Ascending aorta (tissue), 2 donors: ENCODE data around the gene TTC7B. TPM values are rescaled to one million over a fixed set of nuclear protein-coding genes. Genes with fewer than 3 reads are reported as not detected.

Source experiments
- DNase-seq, 2 donors: peaks; one replicate each; pipeline ENCODE4 v3.0.0-alpha.2; 2019; ENCODE audit warnings: low spot score in 2 of 2
- H3K27ac ChIP-seq, 2 donors: fragments of 200-600 bp; sonication (generic); one replicate each; pipeline ENCODE4 v1.5.1; 2016 to 2017; ENCODE audit warnings: mild to moderate bottlenecking in 1 of 2
- H3K27me3 ChIP-seq: fragments of 200-600 bp; sonication (generic); one replicate; pipeline ENCODE4 v1.5.1; 2017
- H3K36me3 ChIP-seq, 2 donors: fragments of 200-600 bp; sonication (generic); one replicate each; pipeline ENCODE4 v1.5.1; 2016
- H3K4me1 ChIP-seq, 2 donors: fragments of 200-600 bp; sonication (generic); one replicate each; pipeline ENCODE4 v1.5.1; 2016 to 2017; ENCODE audit warnings: mild to moderate bottlenecking in 1 of 2
- H3K4me3 ChIP-seq, 2 donors: fragments of 200-600 bp; sonication (generic); one replicate each; pipeline ENCODE4 v1.5.1; 2016 to 2017; ENCODE audit warnings: mild to moderate bottlenecking in 1 of 2
- H3K9me3 ChIP-seq, 2 donors: fragments of 200-600 bp; sonication (generic); one replicate each; pipeline ENCODE4 v1.5.1; 2016
- intact Hi-C: fragments of 100-400 bp; cut with DNase I; formaldehyde crosslinking; loops from one replicate; pipeline ENCODE4 v1.15.1; 2023
- total RNA-seq: library from RNA; depleted of rRNA; stranded (reverse); fragments of >200 nt; gene quantifications from one replicate; pipeline ENCODE4 v1.1.0, GENCODE V29; 2016
- TF ChIP-seq, protein P1 (sequence below), 3 experiments: fragments of 200-600 bp in 2 of 3; fragments of 450-650 bp in 1 of 3; sonication (generic) in 2 of 3; IDR thresholded peaks; one replicate each; pipeline ENCODE4 v1.5.1; 2016 to 2019; ENCODE audit warnings: antibody characterized with exemption in 3 of 3, mild to moderate bottlenecking in 1 of 3, moderate library complexity in 1 of 3

TTC7B gene
- total RNA-seq, 1 donor from 2014 or later = 18.5 TPM

DNA sequence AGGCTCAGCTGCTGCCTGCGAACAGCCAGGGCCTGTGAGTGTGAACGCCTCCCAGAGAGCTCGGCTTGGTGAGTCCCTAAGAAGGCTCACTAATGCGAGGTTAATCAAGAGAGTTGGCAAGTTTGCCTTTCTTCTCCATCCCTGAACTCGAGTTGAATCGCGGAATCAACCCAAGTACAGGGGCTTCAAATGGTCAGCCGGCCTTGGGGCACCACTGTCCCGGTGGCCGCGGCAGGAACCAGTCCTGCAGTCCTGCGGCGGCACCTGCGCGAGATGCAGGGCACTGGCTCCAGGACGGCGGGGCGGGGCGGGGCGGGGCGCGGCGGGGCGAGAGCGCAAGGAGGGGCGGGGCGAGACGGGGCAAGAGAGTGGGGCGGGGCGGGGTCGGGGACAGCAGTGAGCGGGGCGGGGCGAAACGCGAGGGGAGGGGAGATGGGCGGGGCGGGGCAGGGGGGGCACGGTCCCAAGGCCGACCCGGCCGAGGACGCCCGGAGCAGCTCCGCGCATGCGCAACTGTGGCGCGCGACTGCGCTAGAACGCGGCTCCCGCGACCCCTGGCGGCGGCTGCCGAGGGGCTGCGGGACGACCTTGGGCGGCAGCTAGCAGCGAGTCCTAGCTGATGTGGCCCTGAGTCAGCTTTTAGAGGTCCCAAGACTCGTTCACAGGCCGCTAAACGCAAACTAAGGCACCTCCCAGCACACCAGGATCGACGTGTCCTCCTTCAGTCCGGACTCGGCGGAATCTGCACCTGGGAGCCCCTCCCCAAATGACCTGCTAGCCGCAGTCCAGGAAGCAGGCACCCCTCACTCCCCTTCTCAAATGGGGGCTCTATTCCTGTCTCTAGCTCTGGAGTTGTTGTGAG is 58.0 kb downstream of the TTC7B start:
- TF ChIP-seq, protein P1, sequence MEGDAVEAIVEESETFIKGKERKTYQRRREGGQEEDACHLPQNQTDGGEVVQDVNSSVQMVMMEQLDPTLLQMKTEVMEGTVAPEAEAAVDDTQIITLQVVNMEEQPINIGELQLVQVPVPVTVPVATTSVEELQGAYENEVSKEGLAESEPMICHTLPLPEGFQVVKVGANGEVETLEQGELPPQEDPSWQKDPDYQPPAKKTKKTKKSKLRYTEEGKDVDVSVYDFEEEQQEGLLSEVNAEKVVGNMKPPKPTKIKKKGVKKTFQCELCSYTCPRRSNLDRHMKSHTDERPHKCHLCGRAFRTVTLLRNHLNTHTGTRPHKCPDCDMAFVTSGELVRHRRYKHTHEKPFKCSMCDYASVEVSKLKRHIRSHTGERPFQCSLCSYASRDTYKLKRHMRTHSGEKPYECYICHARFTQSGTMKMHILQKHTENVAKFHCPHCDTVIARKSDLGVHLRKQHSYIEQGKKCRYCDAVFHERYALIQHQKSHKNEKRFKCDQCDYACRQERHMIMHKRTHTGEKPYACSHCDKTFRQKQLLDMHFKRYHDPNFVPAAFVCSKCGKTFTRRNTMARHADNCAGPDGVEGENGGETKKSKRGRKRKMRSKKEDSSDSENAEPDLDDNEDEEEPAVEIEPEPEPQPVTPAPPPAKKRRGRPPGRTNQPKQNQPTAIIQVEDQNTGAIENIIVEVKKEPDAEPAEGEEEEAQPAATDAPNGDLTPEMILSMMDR (IDR thresholded peaks at IDR 0.05) = peak; percentile 87 to 96 (median 88)
- intact Hi-C loops = loop anchor here (1.0 to 10.0 kb wide), 12 partner anchors 57 to 803 kb away; partner anchors contain the start of genes EFCAB11, RPS6KA5 and TDP1
- Histone ChIP-seq H3K27me3 (no peaks in the 10 kb centered on the region), H3K9me3 (peaks cover 0 to 6% of the 10 kb centered on the region in 2 donors), H3K36me3 (no peaks in the 10 kb centered on the region), H3K4me1 (peaks cover 3 to 10% of the 10 kb centered on the region in 2 donors), H3K4me3 (peak overlapping the region; percentile 54 to 60), H3K27ac (peak overlapping the region; percentile 93 to 94)
- DNase-seq = peak; percentile 62 to 94

DNA sequence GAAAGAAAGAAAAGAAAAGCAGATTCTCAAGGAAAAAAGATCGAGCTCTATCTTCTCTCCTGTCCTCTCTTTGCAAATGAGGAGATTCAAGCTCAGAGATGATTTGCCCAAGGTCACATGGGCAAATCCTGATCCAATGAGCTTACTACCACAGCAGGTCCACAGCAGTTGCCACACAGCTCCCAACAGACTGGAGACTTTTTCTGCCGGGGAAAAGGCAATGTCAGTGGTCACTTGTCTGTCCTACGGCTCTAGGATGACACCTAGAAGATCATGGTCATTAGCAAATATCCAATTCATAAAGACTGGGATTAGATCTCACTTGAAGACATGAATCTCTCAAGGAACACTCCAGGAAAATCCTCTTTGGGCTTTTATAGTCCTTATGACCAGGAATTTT is 58.8 kb downstream of the TTC7B start:
- H3K4me1 ChIP-seq = peaks cover 3 to 10% of the 10 kb centered on the region in 2 donors
- TF ChIP-seq, protein P1 (IDR thresholded peaks at IDR 0.05) = no peak
- intact Hi-C loops = loop anchor here (5.0 to 10.0 kb wide), 3 partner anchors 80 to 803 kb away; partner anchors contain the start of genes EFCAB11 and TDP1
- no peaks in the 10 kb centered on the region for H3K9me3 ChIP-seq
- peak overlapping the region; percentile 81 to 85 for H3K27ac ChIP-seq
- H3K4me3 ChIP-seq = no peak overlapping the region
- peak in 1 of 2 donors; percentile 60 for DNase-seq
- H3K27me3 ChIP-seq = no peaks in the 10 kb centered on the region
- H3K36me3 ChIP-seq = no peaks in the 10 kb centered on the region

GRCh38 chr14:90756755-90757345 is 59.4 kb downstream of the TTC7B start:
- Histone ChIP-seq H3K36me3 (no peaks in the 10 kb centered on the region), H3K27me3 (no peaks in the 10 kb centered on the region), H3K4me1 (peaks cover 3 to 10% of the 10 kb centered on the region in 2 donors), H3K4me3 (no peak overlapping the region), H3K27ac (peak overlapping the region in 1 of 2 donors; percentile 85), H3K9me3 (no peaks in the 10 kb centered on the region)
- intact Hi-C loops = loop anchor here (5.0 to 10.0 kb wide), 3 partner anchors 80 to 802 kb away; partner anchors contain the start of genes EFCAB11 and TDP1
- DNase-seq = peak in 1 of 2 donors; percentile 50
- TF ChIP-seq, protein P1 (IDR thresholded peaks at IDR 0.05) = no peak

- no peak for DNase-seq
- peaks cover 3 to 10% of the 10 kb centered on the region in 2 donors for H3K4me1 ChIP-seq
- no peaks in the 10 kb centered on the region for H3K9me3 ChIP-seq
- TF ChIP-seq, protein P1 (IDR thresholded peaks at IDR 0.05) = no peak
- H3K36me3 ChIP-seq = no peaks in the 10 kb centered on the region
- no peak overlapping the region for H3K4me3 ChIP-seq
- no peak overlapping the region for H3K27ac ChIP-seq
- intact Hi-C loops = loop anchor here (5.0 to 10.0 kb wide), 3 partner anchors 78 to 801 kb away; partner anchors contain the start of genes EFCAB11 and TDP1
- no peaks in the 10 kb centered on the region for H3K27me3 ChIP-seq
These were observed 60.4 kb downstream of the TTC7B start for GRCh38 chr14:90755661-90756304.

GRCh38 chr14:90753456-90754005 is 62.7 kb downstream of the TTC7B start:
- TF ChIP-seq, protein P1 (IDR thresholded peaks at IDR 0.05) = no peak
- intact Hi-C loops = loop anchor here (10.0 kb wide), 1 partner anchor 799 kb away; the partner anchor contains the start of genes EFCAB11 and TDP1
- no peak for DNase-seq
- no peak overlapping the region for H3K4me3 ChIP-seq
- no peaks in the 10 kb centered on the region for H3K36me3 ChIP-seq
- peaks cover 0 to 3% of the 10 kb centered on the region in 2 donors for H3K4me1 ChIP-seq
- peaks cover 4 to 19% of the 10 kb centered on the region in 2 donors for H3K9me3 ChIP-seq
- no peaks in the 10 kb centered on the region for H3K27me3 ChIP-seq
- H3K27ac ChIP-seq = no peak overlapping the region
